HL-60 (cell line): ENCODE data around the gene TRIM63.

Source experiments
- DNase-seq, 2 experiments: peaks; one replicate each; pipeline ENCODE4 v3.0.0-alpha.2; 2010 to 2020; ENCODE audit warnings: low read depth in 1 of 2, low spot score in 1 of 2
- H3K27ac ChIP-seq: fragments of 250-450 bp; sonication (Bioruptor Pico); replicated peaks from 2 replicates; pipeline ENCODE4 v1.5.1; 2020; ENCODE audit warnings: mild to moderate bottlenecking, moderate library complexity
- H3K27me3 ChIP-seq: fragments of 250-450 bp; sonication (Bioruptor Pico); 2 replicates; pipeline ENCODE4 v1.5.1; 2021; ENCODE audit warnings: mild to moderate bottlenecking, moderate library complexity; ENCODE audit not compliant: insufficient read depth, poor library complexity, severe bottlenecking
- H3K4me3 ChIP-seq: replicated peaks from 2 replicates; pipeline ENCODE4 v1.5.1; 2011; ENCODE audit warnings: mild to moderate bottlenecking, control low read depth, low read length; ENCODE audit not compliant: insufficient read depth
- CTCF ChIP-seq: IDR thresholded peaks from one replicate; pipeline ENCODE4 v1.5.1; 2011; ENCODE audit warnings: low read length, control low read depth, inconsistent platforms; ENCODE audit not compliant: insufficient read depth
- GABPA ChIP-seq: IDR thresholded peaks from 2 replicates; pipeline ENCODE4 v1.6.1; 2012; ENCODE audit warnings: low read depth
- POLR2AphosphoS5 ChIP-seq: IDR thresholded peaks from 2 replicates; pipeline ENCODE4 v1.6.1; 2012; ENCODE audit warnings: low read depth
- REST ChIP-seq: IDR thresholded peaks from 2 replicates; pipeline ENCODE4 v1.6.1; 2012; ENCODE audit warnings: low read depth; ENCODE audit not compliant: insufficient replicate concordance
- SPI1 ChIP-seq: IDR thresholded peaks from 2 replicates; pipeline ENCODE4 v1.6.1; 2012; ENCODE audit warnings: low read depth, mild to moderate bottlenecking, borderline replicate concordance

TRIM63 gene

GRCh38 chr1:26029054-26029863 is 38.2 kb downstream of the TRIM63 start:
- Histone ChIP-seq H3K27me3 (no peaks in the 10 kb centered on the region), H3K4me3 (no peak overlapping the region), H3K27ac (no peak overlapping the region)
- TF ChIP-seq CTCF = no peak
- no peak for TF ChIP-seq REST
- no peak for TF ChIP-seq SPI1
- DNase-seq = no peak

GRCh38 chr1:26028490-26028980 is 38.9 kb downstream of the TRIM63 start:
- Histone ChIP-seq H3K4me3 (no peak overlapping the region), H3K27me3 (no peaks in the 10 kb centered on the region), H3K27ac (no peak overlapping the region)
- DNase-seq = no peak
- no peak for TF ChIP-seq SPI1
- no peak for TF ChIP-seq REST
- TF ChIP-seq GABPA = no peak
- TF ChIP-seq CTCF = no peak
- no peak for TF ChIP-seq POLR2AphosphoS5

- H3K27ac ChIP-seq = no peak overlapping the region
These were observed 39.5 kb downstream of the TRIM63 start for GRCh38 chr1:26027716-26028489.

More at GRCh38 chr1:26027716-26028489, 39.5 kb downstream of the TRIM63 start:
- peak in 1 of 2 experiments; percentile 56 for DNase-seq
- no peak for TF ChIP-seq CTCF
- TF ChIP-seq REST = no peak
- TF ChIP-seq GABPA = no peak
- no peak for TF ChIP-seq POLR2AphosphoS5
- no peak for TF ChIP-seq SPI1
- no peak overlapping the region for H3K4me3 ChIP-seq
- no peaks in the 10 kb centered on the region for H3K27me3 ChIP-seq
